SH-SY5Y (cell line): ENCODE results near the gene CCN5.

Experiments used
- GATA2 ChIP-seq: IDR thresholded peaks from 2 replicates; pipeline ENCODE4 v1.6.1; 2011; ENCODE audit warnings: mild to moderate bottlenecking, low read depth, low read length
- GATA3 ChIP-seq: IDR thresholded peaks from 2 replicates; pipeline ENCODE4 v1.6.1; 2011; ENCODE audit warnings: low read depth, mild to moderate bottlenecking, low read length, moderate library complexity

The CCN5 gene

DNA sequence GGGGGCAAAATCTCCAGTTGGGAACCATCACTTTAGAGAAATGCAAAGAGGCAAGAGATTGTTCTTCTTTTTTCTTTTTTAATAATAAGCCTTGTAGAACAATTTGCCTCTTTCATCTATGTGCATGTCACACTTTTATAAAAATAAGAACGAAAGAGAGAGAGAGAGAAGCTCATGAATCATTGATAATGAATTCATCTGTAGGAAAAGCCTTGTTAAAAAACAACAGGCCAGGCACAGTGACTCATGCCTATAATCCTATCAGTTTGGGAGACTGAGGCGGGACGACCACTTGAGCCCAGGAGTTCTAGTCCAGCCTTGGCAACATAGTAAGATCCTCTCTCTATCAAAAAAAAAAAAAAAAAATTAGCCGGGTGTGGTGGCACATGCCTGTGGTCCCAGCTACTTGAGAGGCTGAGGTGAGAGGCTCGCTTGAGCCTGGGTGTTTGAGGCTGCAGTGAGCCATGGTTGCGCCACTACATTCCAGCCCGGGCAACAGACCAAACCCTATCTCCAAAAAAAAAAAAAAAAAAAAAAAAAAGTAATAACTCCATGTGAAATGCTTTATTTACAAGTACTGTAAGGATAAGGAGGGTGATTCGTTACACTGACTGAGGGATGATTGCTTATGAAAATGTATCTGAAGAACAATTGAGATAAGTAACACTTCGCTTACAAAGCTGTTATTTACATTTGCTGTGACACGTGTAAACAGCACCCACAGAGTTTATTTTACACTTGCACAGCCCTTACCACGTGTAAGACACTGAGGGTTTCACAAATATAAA, 6.0 kb downstream of the CCN5 start:
- TF ChIP-seq GATA3 (no peak), GATA2 (no peak)

DNA sequence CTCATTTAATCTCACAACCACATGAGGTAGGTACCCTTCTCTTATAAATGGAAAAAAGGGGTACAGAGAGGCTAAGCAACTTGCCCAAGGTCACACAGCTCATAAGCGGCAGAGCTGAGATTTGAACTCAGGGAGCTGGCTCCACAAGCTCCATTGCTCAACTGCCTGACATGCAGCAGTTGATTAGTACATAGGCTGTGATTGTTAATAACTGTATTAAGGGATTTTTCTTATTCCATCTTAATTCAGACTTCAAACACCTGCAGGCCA, 6.6 kb downstream of the CCN5 start:
- TF ChIP-seq GATA2: no peak
- no peak for TF ChIP-seq GATA3

DNA sequence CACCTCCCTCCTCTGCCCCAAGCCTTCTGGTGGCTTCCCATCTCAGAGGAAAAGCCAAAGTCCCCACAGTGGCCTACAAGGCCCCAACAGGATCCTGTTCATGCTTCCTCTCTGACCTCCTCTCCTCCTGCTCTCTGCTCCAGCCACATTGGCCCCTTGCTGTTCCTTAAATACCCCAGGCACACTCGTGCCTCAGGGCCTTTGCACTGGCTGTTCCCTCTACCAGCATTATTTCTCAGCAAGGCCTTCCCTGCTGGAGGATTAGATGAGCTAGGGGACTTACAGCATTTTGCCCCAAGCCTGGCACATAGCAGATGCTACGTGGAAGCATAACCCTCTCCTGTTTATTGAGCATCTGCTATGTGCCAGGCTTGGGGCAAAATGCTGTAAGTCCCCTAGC, 7.8 kb downstream of the CCN5 start:
- TF ChIP-seq GATA3 (no peak), GATA2 (no peak)

GRCh38 chr20:44723391-44723790, 8.2 kb downstream of the CCN5 start:
- TF ChIP-seq GATA3 (no peak), GATA2 (no peak)

- no peak for TF ChIP-seq GATA3
- no peak for TF ChIP-seq GATA2
Observed at GRCh38 chr20:44723798-44724362, 8.7 kb downstream of the CCN5 start.

DNA sequence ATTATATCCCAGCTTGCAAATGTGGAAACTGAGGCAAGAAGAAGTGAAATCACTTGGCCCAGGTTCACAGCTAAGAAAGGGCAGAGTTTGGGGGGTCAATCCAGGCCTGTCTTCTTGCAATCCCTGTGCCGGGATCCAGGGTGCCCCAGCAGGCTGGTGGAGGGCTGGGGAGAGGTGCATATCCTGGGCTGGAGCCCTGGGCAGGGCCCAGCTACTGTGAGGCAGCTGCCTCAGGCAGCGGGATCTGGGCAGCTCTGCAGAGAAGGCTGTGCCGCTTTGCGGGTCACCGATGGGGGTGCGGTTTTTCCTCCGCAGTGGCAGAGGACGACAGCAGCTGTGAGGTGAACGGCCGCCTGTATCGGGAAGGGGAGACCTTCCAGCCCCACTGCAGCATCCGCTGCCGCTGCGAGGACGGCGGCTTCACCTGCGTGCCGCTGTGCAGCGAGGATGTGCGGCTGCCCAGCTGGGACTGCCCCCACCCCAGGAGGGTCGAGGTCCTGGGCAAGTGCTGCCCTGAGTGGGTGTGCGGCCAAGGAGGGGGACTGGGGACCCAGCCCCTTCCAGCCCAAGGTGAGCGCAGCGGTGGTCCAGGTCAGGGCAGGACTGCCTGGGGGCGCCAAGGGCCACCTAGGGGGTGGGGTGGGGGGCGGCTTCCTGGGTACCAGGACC, 9.4 kb downstream of the CCN5 start:
- TF ChIP-seq GATA3 (no peak), GATA2 (no peak)

GRCh38 chr20:44725837-44726236, 10.7 kb downstream of the CCN5 start:
- TF ChIP-seq GATA2: no peak
- no peak for TF ChIP-seq GATA3

DNA sequence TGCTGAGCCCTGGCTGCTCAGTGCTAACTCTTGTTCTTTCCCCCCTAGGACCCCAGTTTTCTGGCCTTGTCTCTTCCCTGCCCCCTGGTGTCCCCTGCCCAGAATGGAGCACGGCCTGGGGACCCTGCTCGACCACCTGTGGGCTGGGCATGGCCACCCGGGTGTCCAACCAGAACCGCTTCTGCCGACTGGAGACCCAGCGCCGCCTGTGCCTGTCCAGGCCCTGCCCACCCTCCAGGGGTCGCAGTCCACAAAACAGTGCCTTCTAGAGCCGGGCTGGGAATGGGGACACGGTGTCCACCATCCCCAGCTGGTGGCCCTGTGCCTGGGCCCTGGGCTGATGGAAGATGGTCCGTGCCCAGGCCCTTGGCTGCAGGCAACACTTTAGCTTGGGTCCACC, 11.9 kb downstream of the CCN5 start:
- TF ChIP-seq GATA2 (no peak), GATA3 (no peak)

GRCh38 chr20:44727651-44728050, 12.5 kb downstream of the CCN5 start:
- TF ChIP-seq GATA2: no peak
- TF ChIP-seq GATA3: no peak

- TF ChIP-seq GATA2: peak; percentile 33; the same call in 1 of the 2 replicates
- no peak for TF ChIP-seq GATA3
Observed at GRCh38 chr20:44728801-44729443, 13.8 kb downstream of the CCN5 start.

DNA sequence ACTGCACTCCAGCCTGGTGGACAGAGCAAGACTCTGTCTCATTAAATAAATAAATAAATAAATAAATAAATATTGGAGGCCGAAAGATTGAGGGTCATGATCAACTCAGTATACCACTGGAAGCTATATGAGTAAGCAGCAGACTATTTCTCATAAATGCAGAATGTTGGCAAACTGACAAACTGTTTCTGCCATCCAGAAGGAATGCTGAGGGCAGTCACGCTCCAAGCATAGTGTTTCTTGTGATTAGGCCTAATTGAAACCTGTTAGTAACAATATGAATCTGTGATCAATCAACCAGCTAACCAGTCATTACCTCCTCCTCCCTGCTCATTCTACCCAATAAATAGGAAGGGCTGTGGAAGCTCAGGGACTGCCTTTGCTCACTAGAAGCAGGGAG, 15.3 kb downstream of the CCN5 start:
- TF ChIP-seq GATA2 (no peak), GATA3 (no peak)

GRCh38 chr20:44731657-44732056, 16.5 kb downstream of the CCN5 start:
- TF ChIP-seq GATA2 (no peak), GATA3 (no peak)

DNA sequence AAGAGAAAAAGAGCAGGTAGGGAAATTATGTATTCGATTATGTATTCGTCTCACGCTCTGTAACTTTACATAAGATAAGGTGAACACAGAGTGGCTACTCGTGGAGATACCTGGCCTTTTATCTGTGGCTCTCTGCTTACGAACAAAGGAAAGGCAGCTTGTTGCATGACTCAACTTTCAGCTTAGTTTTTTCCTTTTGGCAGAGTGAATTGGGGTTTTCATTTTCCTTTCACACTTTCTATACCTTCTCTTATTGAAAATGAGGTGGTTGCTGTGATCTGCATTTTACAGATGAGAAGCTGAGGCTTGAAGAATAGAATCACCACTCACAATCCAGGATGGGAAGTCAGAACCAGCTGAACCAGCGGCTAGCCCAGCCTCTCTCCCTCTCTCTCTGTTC, 17.2 kb downstream of the CCN5 start:
- no peak for TF ChIP-seq GATA3
- no peak for TF ChIP-seq GATA2

DNA sequence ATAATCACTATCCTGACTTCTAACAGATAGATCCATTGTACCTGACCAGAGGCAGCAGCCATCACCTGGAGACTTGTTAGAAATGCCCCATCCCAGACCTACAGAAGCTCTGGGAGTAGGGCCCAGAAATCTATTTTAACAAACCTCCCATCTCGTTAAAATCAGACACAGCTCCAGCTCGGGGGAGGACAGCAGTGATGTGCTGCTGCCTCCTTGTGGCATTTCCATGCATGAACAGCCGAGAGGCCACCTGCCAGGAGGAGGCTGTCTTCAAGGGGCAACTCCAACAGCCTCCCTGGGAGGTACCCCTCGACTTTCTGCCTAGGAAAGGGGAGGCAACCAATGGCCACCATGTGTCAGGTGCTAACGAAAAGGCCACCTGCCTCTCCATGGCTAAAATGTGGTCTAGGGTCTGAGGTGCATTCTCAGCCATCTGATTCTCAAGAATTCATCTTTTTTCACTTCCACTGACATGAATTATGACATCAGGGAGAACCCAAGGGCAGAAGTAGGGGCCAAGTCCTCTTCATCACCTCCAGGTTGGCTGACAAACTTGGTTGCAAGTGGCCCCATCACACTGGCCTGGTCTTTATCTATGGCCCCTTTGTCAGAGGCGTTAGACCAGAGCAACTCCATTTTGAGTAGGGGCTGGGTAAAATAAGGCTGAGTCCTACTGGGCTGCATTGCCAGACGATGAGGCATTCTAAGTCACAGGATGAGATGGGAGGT, 18.3 kb downstream of the CCN5 start:
- TF ChIP-seq GATA3 (no peak), GATA2 (no peak)
